ENCODE data around the gene PACSIN3.

Gene PACSIN3

GRCh38 chr11:47152126-47152952 lies 33.9 kb downstream of the PACSIN3 start:
- no peak for DNase-seq

GRCh38 chr11:47149782-47150181 lies 36.5 kb downstream of the PACSIN3 start:
- no peak for DNase-seq

GRCh38 chr11:47148903-47149531 lies 37.2 kb downstream of the PACSIN3 start:
- no peak for DNase-seq

- no peak for DNase-seq
Measured at GRCh38 chr11:47148270-47148669, 38.0 kb downstream of the PACSIN3 start.

GRCh38 chr11:47147681-47148080 lies 38.6 kb downstream of the PACSIN3 start:
- no peak for DNase-seq

GRCh38 chr11:47147250-47147649 lies 39.0 kb downstream of the PACSIN3 start:
- DNase-seq: no peak

GRCh38 chr11:47144541-47144940 lies 41.7 kb downstream of the PACSIN3 start:
- DNase-seq: no peak

- no peak for DNase-seq
Measured at GRCh38 chr11:47143322-47143721, 42.9 kb downstream of the PACSIN3 start.

- no peak for DNase-seq
Measured at GRCh38 chr11:47139878-47140277, 46.4 kb downstream of the PACSIN3 start.

- no peak for DNase-seq
Measured at GRCh38 chr11:47137476-47137875, 48.8 kb downstream of the PACSIN3 start.

GRCh38 chr11:47136921-47137320 lies 49.3 kb downstream of the PACSIN3 start:
- DNase-seq: no peak

- no peak for DNase-seq
Measured at GRCh38 chr11:47136327-47136726, 49.9 kb downstream of the PACSIN3 start.

GRCh38 chr11:47132981-47133380 lies 53.3 kb downstream of the PACSIN3 start:
- DNase-seq: no peak

- no peak for DNase-seq
Measured at GRCh38 chr11:47132490-47132889, 53.7 kb downstream of the PACSIN3 start.

- DNase-seq: no peak
Measured at GRCh38 chr11:47131136-47131535, 55.1 kb downstream of the PACSIN3 start.

- DNase-seq: no peak
Measured at GRCh38 chr11:47130543-47130942, 55.7 kb downstream of the PACSIN3 start.

Measured in activated naive CD4-positive, alpha-beta T cell treated with anti-CD3 and anti-CD28 coated beads, Interleukin-2, amount 50 U/mL, for 16 hours (primary cell).